ENCODE measurements around the gene COL5A3.
A peak's percentile ranks its signal among the peaks of the same experiment; 100 is the strongest.

The COL5A3 gene

GRCh38 chr19:10010247-10010691, at the start of gene COL5A3:
Gene COL5A3 (minus strand): TSS chr19:10010504. CDS start chr19:10010385, 119 bp downstream.
- no peak within 1 kb of the TSS for H3K27ac ChIP-seq (ENCODE audit: low read depth, low read length)
- H3K27me3 ChIP-seq (ENCODE audit: control insufficient read depth, insufficient read depth, low read length), result peaks cover 11% of the 10 kb centered on the region
- H3K9ac ChIP-seq (ENCODE audit: low read length), result no peak within 1 kb of the TSS
- H3K36me3 ChIP-seq (ENCODE audit: control insufficient read depth, insufficient read depth, low read length), result no peaks in the 10 kb centered on the region
- H3K4me3 ChIP-seq (ENCODE audit: low read length), result peak within 1 kb of the TSS; percentile 75
- no peaks in the 10 kb centered on the region for H3K4me1 ChIP-seq (ENCODE audit: control insufficient read depth, insufficient read depth, low read length)

- no peaks in the 10 kb centered on the region for H3K4me1 ChIP-seq (ENCODE audit: control insufficient read depth, insufficient read depth, low read length)
- no peak overlapping the region for H3K4me3 ChIP-seq (ENCODE audit: low read length)
- H3K27ac ChIP-seq (ENCODE audit: low read depth, low read length), result no peak overlapping the region
- H3K27me3 ChIP-seq (ENCODE audit: control insufficient read depth, insufficient read depth, low read length), result no peaks in the 10 kb centered on the region
- H3K9ac ChIP-seq (ENCODE audit: low read length), result no peak overlapping the region
- H3K36me3 ChIP-seq (ENCODE audit: control insufficient read depth, insufficient read depth, low read length), result no peaks in the 10 kb centered on the region
Observed at GRCh38 chr19:10052602-10053360, 42.5 kb upstream of the COL5A3 start.

- Histone ChIP-seq H3K27ac (ENCODE audit: low read depth, low read length) (no peak overlapping the region), H3K4me3 (ENCODE audit: low read length) (no peak overlapping the region), H3K27me3 (ENCODE audit: control insufficient read depth, insufficient read depth, low read length) (no peaks in the 10 kb centered on the region), H3K36me3 (ENCODE audit: control insufficient read depth, insufficient read depth, low read length) (no peaks in the 10 kb centered on the region), H3K9ac (ENCODE audit: low read length) (no peak overlapping the region), H3K4me1 (ENCODE audit: control insufficient read depth, insufficient read depth, low read length) (no peaks in the 10 kb centered on the region)
Observed at GRCh38 chr19:10049626-10050025, 39.3 kb upstream of the COL5A3 start.

- no peak overlapping the region for H3K4me3 ChIP-seq (ENCODE audit: low read length)
- no peak overlapping the region for H3K27ac ChIP-seq (ENCODE audit: low read depth, low read length)
- H3K36me3 ChIP-seq (ENCODE audit: control insufficient read depth, insufficient read depth, low read length), result no peaks in the 10 kb centered on the region
- no peak overlapping the region for H3K9ac ChIP-seq (ENCODE audit: low read length)
- H3K27me3 ChIP-seq (ENCODE audit: control insufficient read depth, insufficient read depth, low read length), result no peaks in the 10 kb centered on the region
- no peaks in the 10 kb centered on the region for H3K4me1 ChIP-seq (ENCODE audit: control insufficient read depth, insufficient read depth, low read length)
Observed at GRCh38 chr19:10045371-10045770, 35.1 kb upstream of the COL5A3 start.

GRCh38 chr19:10044390-10044789, 34.1 kb upstream of the COL5A3 start:
- H3K27ac ChIP-seq (ENCODE audit: low read depth, low read length), result no peak overlapping the region
- no peak overlapping the region for H3K4me3 ChIP-seq (ENCODE audit: low read length)
- no peaks in the 10 kb centered on the region for H3K36me3 ChIP-seq (ENCODE audit: control insufficient read depth, insufficient read depth, low read length)
- H3K9ac ChIP-seq (ENCODE audit: low read length), result no peak overlapping the region
- no peaks in the 10 kb centered on the region for H3K4me1 ChIP-seq (ENCODE audit: control insufficient read depth, insufficient read depth, low read length)
- no peaks in the 10 kb centered on the region for H3K27me3 ChIP-seq (ENCODE audit: control insufficient read depth, insufficient read depth, low read length)

GRCh38 chr19:10043286-10043927, 33.1 kb upstream of the COL5A3 start:
- no peak overlapping the region for H3K9ac ChIP-seq (ENCODE audit: low read length)
- no peak overlapping the region for H3K4me3 ChIP-seq (ENCODE audit: low read length)
- H3K4me1 ChIP-seq (ENCODE audit: control insufficient read depth, insufficient read depth, low read length), result no peaks in the 10 kb centered on the region
- H3K27me3 ChIP-seq (ENCODE audit: control insufficient read depth, insufficient read depth, low read length), result no peaks in the 10 kb centered on the region
- H3K36me3 ChIP-seq (ENCODE audit: control insufficient read depth, insufficient read depth, low read length), result no peaks in the 10 kb centered on the region
- no peak overlapping the region for H3K27ac ChIP-seq (ENCODE audit: low read depth, low read length)

- Histone ChIP-seq H3K9ac (ENCODE audit: low read length) (no peak overlapping the region), H3K4me3 (ENCODE audit: low read length) (no peak overlapping the region), H3K27ac (ENCODE audit: low read depth, low read length) (no peak overlapping the region), H3K36me3 (ENCODE audit: control insufficient read depth, insufficient read depth, low read length) (no peaks in the 10 kb centered on the region), H3K27me3 (ENCODE audit: control insufficient read depth, insufficient read depth, low read length) (no peaks in the 10 kb centered on the region), H3K4me1 (ENCODE audit: control insufficient read depth, insufficient read depth, low read length) (no peaks in the 10 kb centered on the region)
Observed at GRCh38 chr19:10037809-10038208, 27.5 kb upstream of the COL5A3 start.

- Histone ChIP-seq H3K36me3 (ENCODE audit: control insufficient read depth, insufficient read depth, low read length) (no peaks in the 10 kb centered on the region), H3K4me3 (ENCODE audit: low read length) (no peak overlapping the region), H3K4me1 (ENCODE audit: control insufficient read depth, insufficient read depth, low read length) (no peaks in the 10 kb centered on the region), H3K27me3 (ENCODE audit: control insufficient read depth, insufficient read depth, low read length) (no peaks in the 10 kb centered on the region), H3K9ac (ENCODE audit: low read length) (no peak overlapping the region), H3K27ac (ENCODE audit: low read depth, low read length) (no peak overlapping the region)
Observed at GRCh38 chr19:10037367-10037766, 27.1 kb upstream of the COL5A3 start.

GRCh38 chr19:10036601-10037071, 26.3 kb upstream of the COL5A3 start:
- Histone ChIP-seq H3K4me1 (ENCODE audit: control insufficient read depth, insufficient read depth, low read length) (no peaks in the 10 kb centered on the region), H3K9ac (ENCODE audit: low read length) (no peak overlapping the region), H3K27me3 (ENCODE audit: control insufficient read depth, insufficient read depth, low read length) (no peaks in the 10 kb centered on the region), H3K4me3 (ENCODE audit: low read length) (no peak overlapping the region), H3K36me3 (ENCODE audit: control insufficient read depth, insufficient read depth, low read length) (no peaks in the 10 kb centered on the region), H3K27ac (ENCODE audit: low read depth, low read length) (no peak overlapping the region)

GRCh38 chr19:10033614-10034013, 23.3 kb upstream of the COL5A3 start:
- Histone ChIP-seq H3K4me3 (ENCODE audit: low read length) (no peak overlapping the region), H3K27ac (ENCODE audit: low read depth, low read length) (no peak overlapping the region), H3K27me3 (ENCODE audit: control insufficient read depth, insufficient read depth, low read length) (no peaks in the 10 kb centered on the region), H3K9ac (ENCODE audit: low read length) (no peak overlapping the region), H3K4me1 (ENCODE audit: control insufficient read depth, insufficient read depth, low read length) (no peaks in the 10 kb centered on the region), H3K36me3 (ENCODE audit: control insufficient read depth, insufficient read depth, low read length) (no peaks in the 10 kb centered on the region)

- Histone ChIP-seq H3K4me1 (ENCODE audit: control insufficient read depth, insufficient read depth, low read length) (no peaks in the 10 kb centered on the region), H3K27me3 (ENCODE audit: control insufficient read depth, insufficient read depth, low read length) (no peaks in the 10 kb centered on the region), H3K4me3 (ENCODE audit: low read length) (peak overlapping the region; percentile 24), H3K36me3 (ENCODE audit: control insufficient read depth, insufficient read depth, low read length) (no peaks in the 10 kb centered on the region), H3K9ac (ENCODE audit: low read length) (no peak overlapping the region), H3K27ac (ENCODE audit: low read depth, low read length) (no peak overlapping the region)
Observed at GRCh38 chr19:10027158-10027997, 17.1 kb upstream of the COL5A3 start.

- Histone ChIP-seq H3K9ac (ENCODE audit: low read length) (no peak overlapping the region), H3K36me3 (ENCODE audit: control insufficient read depth, insufficient read depth, low read length) (no peaks in the 10 kb centered on the region), H3K4me3 (ENCODE audit: low read length) (no peak overlapping the region), H3K4me1 (ENCODE audit: control insufficient read depth, insufficient read depth, low read length) (no peaks in the 10 kb centered on the region), H3K27me3 (ENCODE audit: control insufficient read depth, insufficient read depth, low read length) (no peaks in the 10 kb centered on the region), H3K27ac (ENCODE audit: low read depth, low read length) (no peak overlapping the region)
Observed at GRCh38 chr19:10026744-10027143, 16.4 kb upstream of the COL5A3 start.

Data from rectal smooth muscle tissue (tissue), 1 donor.